Smooth muscle cell (in vitro differentiated cells): ENCODE results near the gene SLC45A1. TPM values are rescaled to one million over a fixed set of nuclear protein-coding genes. Genes with fewer than 3 reads are reported as not detected.

Source experiments
- DNase-seq: peaks from one replicate; lab custom pipeline; 2025; ENCODE audit not compliant: unreplicated experiment; lab: John Stamatoyannopoulos, UW
- H2AFZ ChIP-seq: fragments of 200-600 bp; sonication (generic); 2 replicates; pipeline ENCODE4 v1.6.0; 2016; ENCODE audit warnings: antibody characterized with exemption, low read depth, mild to moderate bottlenecking
- H3F3A ChIP-seq: fragments of 200-600 bp; sonication (generic); 2 replicates; pipeline ENCODE4 v1.6.0; 2017; ENCODE audit warnings: antibody characterized with exemption, low read depth
- H3K27ac ChIP-seq: fragments of 200-600 bp; sonication (generic); 2 replicates; pipeline ENCODE4 v1.5.1; 2016; ENCODE audit warnings: low read depth, mild to moderate bottlenecking
- H3K27me3 ChIP-seq: fragments of 200-600 bp; sonication (generic); 2 replicates; pipeline ENCODE4 v1.6.1; 2016; ENCODE audit warnings: low read depth, mild to moderate bottlenecking
- H3K36me3 ChIP-seq: fragments of 200-600 bp; sonication (generic); 2 replicates; pipeline ENCODE4 v1.5.1; 2016; ENCODE audit warnings: low read depth
- H3K4me1 ChIP-seq: fragments of 200-600 bp; sonication (generic); 2 replicates; pipeline ENCODE4 v1.5.1; 2016; ENCODE audit warnings: low read depth
- H3K4me2 ChIP-seq: fragments of 200-600 bp; sonication (generic); 2 replicates; pipeline ENCODE4 v1.6.0; 2016; ENCODE audit warnings: mild to moderate bottlenecking
- H3K4me3 ChIP-seq: fragments of 200-600 bp; sonication (generic); 2 replicates; pipeline ENCODE4 v1.5.1; 2016; ENCODE audit warnings: mild to moderate bottlenecking
- H3K79me2 ChIP-seq: fragments of 200-600 bp; sonication (generic); 2 replicates; pipeline ENCODE4 v1.6.0; 2016; ENCODE audit warnings: low read depth, mild to moderate bottlenecking
- H3K9ac ChIP-seq: fragments of 200-600 bp; sonication (generic); 2 replicates; pipeline ENCODE4 v1.6.0; 2016; ENCODE audit warnings: low read depth
- H3K9me3 ChIP-seq: fragments of 200-600 bp; sonication (generic); replicated peaks from 2 replicates; pipeline ENCODE4 v1.5.1; 2016; ENCODE audit warnings: low read depth
- H4K20me1 ChIP-seq: fragments of 200-600 bp; sonication (generic); 2 replicates; pipeline ENCODE4 v1.6.0; 2016; ENCODE audit warnings: low read depth
- WGBS: methylation state at CpG from one replicate; pipeline ENCODE4 v1.1.7; 2016; ENCODE audit warnings: low lambda C conversion rate; 5-methylcytosine and 5-hydroxymethylcytosine counted together
- polyA plus RNA-seq: library from polyadenylated mRNA; unstranded; fragments of >200 nt; fragmentation: Nextera tagmentation; extraction: Ambion mirVana; gene quantifications from 2 replicates; pipeline ENCODE4 v1.2.1, GENCODE V29; 2016
- total RNA-seq: library from RNA; depleted of rRNA; stranded (reverse); fragments of >200 nt; gene quantifications from 2 replicates; pipeline ENCODE4 v1.2.3, GENCODE V29; 2014
- TF ChIP-seq, protein P1 (sequence below): fragments of 200-600 bp; sonication (generic); IDR thresholded peaks from 2 replicates; pipeline ENCODE4 v1.5.1; 2017; ENCODE audit warnings: borderline replicate concordance, mild to moderate bottlenecking, antibody characterized with exemption; ENCODE audit not compliant: insufficient read depth, poor library complexity, severe bottlenecking

Gene SLC45A1
- total and polyA plus RNA-seq, 2 experiments from 2014 or later, result 1.7 to 1.8 TPM

- peaks cover 11% of the 10 kb centered on the region for H3K4me1 ChIP-seq
- peak overlapping the region; percentile 36 for H2AFZ ChIP-seq
- H4K20me1 ChIP-seq, result no peaks in the 10 kb centered on the region
- H3K9me3 ChIP-seq, result no peaks in the 10 kb centered on the region
- H3K79me2 ChIP-seq, result no peaks in the 10 kb centered on the region
- no peak overlapping the region for H3K27ac ChIP-seq
- H3K36me3 ChIP-seq, result no peaks in the 10 kb centered on the region
- no peak for DNase-seq
- H3K27me3 ChIP-seq, result no peaks in the 10 kb centered on the region
- TF ChIP-seq, protein P1, sequence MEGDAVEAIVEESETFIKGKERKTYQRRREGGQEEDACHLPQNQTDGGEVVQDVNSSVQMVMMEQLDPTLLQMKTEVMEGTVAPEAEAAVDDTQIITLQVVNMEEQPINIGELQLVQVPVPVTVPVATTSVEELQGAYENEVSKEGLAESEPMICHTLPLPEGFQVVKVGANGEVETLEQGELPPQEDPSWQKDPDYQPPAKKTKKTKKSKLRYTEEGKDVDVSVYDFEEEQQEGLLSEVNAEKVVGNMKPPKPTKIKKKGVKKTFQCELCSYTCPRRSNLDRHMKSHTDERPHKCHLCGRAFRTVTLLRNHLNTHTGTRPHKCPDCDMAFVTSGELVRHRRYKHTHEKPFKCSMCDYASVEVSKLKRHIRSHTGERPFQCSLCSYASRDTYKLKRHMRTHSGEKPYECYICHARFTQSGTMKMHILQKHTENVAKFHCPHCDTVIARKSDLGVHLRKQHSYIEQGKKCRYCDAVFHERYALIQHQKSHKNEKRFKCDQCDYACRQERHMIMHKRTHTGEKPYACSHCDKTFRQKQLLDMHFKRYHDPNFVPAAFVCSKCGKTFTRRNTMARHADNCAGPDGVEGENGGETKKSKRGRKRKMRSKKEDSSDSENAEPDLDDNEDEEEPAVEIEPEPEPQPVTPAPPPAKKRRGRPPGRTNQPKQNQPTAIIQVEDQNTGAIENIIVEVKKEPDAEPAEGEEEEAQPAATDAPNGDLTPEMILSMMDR, result no peak
- H3K4me3 ChIP-seq, result peak overlapping the region; percentile 47
- H3K9ac ChIP-seq, result no peak overlapping the region
- WGBS, result 52% methylated on average over 18 of the region's 18 CpGs
- peak overlapping the region; percentile 88 for H3K4me2 ChIP-seq
- no peaks in the 10 kb centered on the region for H3F3A ChIP-seq
Measured at GRCh38 chr1:8318436-8318835, 522 bp downstream of the SLC45A1 start.

GRCh38 chr1:8321612-8322011, 3.7 kb downstream of the SLC45A1 start:
- no peaks in the 10 kb centered on the region for H3K27me3 ChIP-seq
- H3F3A ChIP-seq, result no peaks in the 10 kb centered on the region
- H2AFZ ChIP-seq, result no peak overlapping the region
- H3K4me1 ChIP-seq, result no peaks in the 10 kb centered on the region
- H3K4me2 ChIP-seq, result no peak overlapping the region
- H3K9ac ChIP-seq, result no peak overlapping the region
- H3K36me3 ChIP-seq, result no peaks in the 10 kb centered on the region
- DNase-seq, result no peak
- TF ChIP-seq, protein P1, result no peak
- H3K79me2 ChIP-seq, result no peaks in the 10 kb centered on the region
- H3K4me3 ChIP-seq, result no peak overlapping the region
- no peaks in the 10 kb centered on the region for H3K9me3 ChIP-seq
- no peak overlapping the region for H3K27ac ChIP-seq
- 95% methylated on average over 2 of the region's 3 CpGs for WGBS
- H4K20me1 ChIP-seq, result no peaks in the 10 kb centered on the region

DNA sequence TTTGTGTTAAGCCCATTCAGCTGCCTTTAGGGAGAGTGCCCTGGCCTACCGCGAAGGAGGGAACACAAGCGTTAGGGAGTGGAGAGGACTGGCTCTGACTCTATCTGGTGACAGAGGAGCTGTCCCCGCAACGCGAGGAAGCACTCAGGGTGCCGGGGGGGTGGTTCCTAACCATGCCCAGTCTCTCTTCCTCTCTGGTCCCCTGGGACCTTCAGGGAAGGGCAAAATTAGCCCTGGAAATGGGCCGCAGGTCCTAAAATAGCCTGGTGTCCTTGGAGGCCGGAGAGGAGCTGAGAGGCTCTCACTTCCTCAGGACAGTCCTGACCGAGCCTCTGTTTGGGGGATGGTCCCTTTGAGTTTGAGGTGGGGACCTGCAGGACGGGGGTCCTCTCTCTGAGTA, 5.8 kb downstream of the SLC45A1 start:
- H3K4me1 ChIP-seq, result no peaks in the 10 kb centered on the region
- H3K4me3 ChIP-seq, result no peak overlapping the region
- WGBS, result 78% methylated on average over 11 of the region's 11 CpGs
- H4K20me1 ChIP-seq, result no peaks in the 10 kb centered on the region
- no peak overlapping the region for H2AFZ ChIP-seq
- H3K27ac ChIP-seq, result no peak overlapping the region
- H3K4me2 ChIP-seq, result no peak overlapping the region
- no peaks in the 10 kb centered on the region for H3K36me3 ChIP-seq
- no peaks in the 10 kb centered on the region for H3K27me3 ChIP-seq
- TF ChIP-seq, protein P1, result no peak
- H3K79me2 ChIP-seq, result no peaks in the 10 kb centered on the region
- H3F3A ChIP-seq, result no peaks in the 10 kb centered on the region
- H3K9me3 ChIP-seq, result no peaks in the 10 kb centered on the region
- no peak for DNase-seq
- no peak overlapping the region for H3K9ac ChIP-seq

DNA sequence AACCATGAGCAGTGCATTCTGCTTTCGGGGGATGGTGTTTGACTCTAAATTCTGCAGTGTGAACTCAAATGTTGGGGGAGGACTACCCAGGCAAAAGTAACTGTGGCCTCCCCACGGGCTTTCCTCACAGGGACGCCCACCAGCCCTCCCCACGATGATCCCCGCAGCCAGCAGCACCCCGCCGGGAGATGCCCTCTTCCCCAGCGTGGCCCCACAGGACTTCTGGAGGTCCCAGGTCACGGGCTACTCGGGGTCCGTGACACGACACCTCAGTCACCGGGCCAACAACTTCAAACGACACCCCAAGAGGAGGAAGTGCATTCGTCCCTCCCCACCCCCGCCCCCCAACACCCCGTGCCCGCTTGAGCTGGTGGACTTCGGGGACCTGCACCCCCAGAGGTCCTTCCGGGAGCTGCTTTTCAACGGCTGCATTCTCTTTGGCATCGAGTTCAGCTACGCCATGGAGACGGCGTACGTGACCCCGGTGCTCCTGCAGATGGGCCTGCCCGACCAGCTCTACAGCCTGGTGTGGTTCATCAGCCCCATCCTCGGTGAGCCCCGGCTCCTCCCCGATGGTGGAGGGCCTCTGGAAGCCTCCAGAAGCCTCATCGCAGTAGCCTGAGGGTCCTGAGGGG, 6.4 kb downstream of the SLC45A1 start:
- 96% methylated on average over 32 of the region's 32 CpGs for WGBS
- no peaks in the 10 kb centered on the region for H3K79me2 ChIP-seq
- H3K9me3 ChIP-seq, result no peaks in the 10 kb centered on the region
- no peaks in the 10 kb centered on the region for H3K36me3 ChIP-seq
- no peaks in the 10 kb centered on the region for H3K4me1 ChIP-seq
- H3K27ac ChIP-seq, result no peak overlapping the region
- H3K4me3 ChIP-seq, result no peak overlapping the region
- H3K4me2 ChIP-seq, result no peak overlapping the region
- H2AFZ ChIP-seq, result no peak overlapping the region
- no peaks in the 10 kb centered on the region for H4K20me1 ChIP-seq
- no peaks in the 10 kb centered on the region for H3K27me3 ChIP-seq
- no peak overlapping the region for H3K9ac ChIP-seq
- H3F3A ChIP-seq, result no peaks in the 10 kb centered on the region
- DNase-seq, result no peak
- TF ChIP-seq, protein P1, result no peak
